ENCODE data around the gene CDR2.

GRCh38 chr16:22326771-22327445, 47.5 kb downstream of the CDR2 start:
- TF ChIP-seq CTCF (optimal IDR thresholded peaks at IDR 0.05 in 1 of 3, IDR thresholded peaks at IDR 0.05 in 1 of 3, conservative IDR thresholded peaks at IDR 0.05 in 1 of 3; ENCODE audit: extremely low read depth in 1 of 3, insufficient read depth in 2 of 3, low read length in 3 of 3) (no peak), EZH2 (IDR thresholded peaks at IDR 0.05; ENCODE audit: low read length) (no peak)

All from keratinocyte (primary cell).